Naive B cell (primary cell): ENCODE data around the gene GPATCH2. TPM values are rescaled to one million over a fixed set of nuclear protein-coding genes. Genes with fewer than 3 reads are reported as not detected.

Experiments
- ATAC-seq, 2 donors: fragments of 150-1000 bp; cut with Tn5 transposase; 2 replicates each; pipeline ENCODE4 v1.10.0; 2021; ENCODE audit warnings: low read depth in 2 of 2, mild to moderate bottlenecking in 2 of 2, moderate library complexity in 2 of 2
- DNase-seq: peaks from one replicate; pipeline ENCODE4 v3.0.0; 2022
- H3K27ac Mint-ChIP-seq, 6 donors: one replicate each; pipeline ENCODE4 v1.8.0; 2020 to 2022; ENCODE audit warnings: mild to moderate bottlenecking in 6 of 6, mixed read lengths in 6 of 6, moderate library complexity in 5 of 6, inconsistent platforms in 2 of 6
- H3K27me3 Mint-ChIP-seq, 3 donors: one replicate each; pipeline ENCODE4 v1.8.0; 2021 to 2022; ENCODE audit warnings: mixed read lengths in 3 of 3, mild to moderate bottlenecking in 1 of 3
- H3K36me3 Mint-ChIP-seq, 2 donors: one replicate each; pipeline ENCODE4 v1.8.0; 2020 to 2022; ENCODE audit warnings: mixed read lengths in 2 of 2, inconsistent platforms in 1 of 2, mild to moderate bottlenecking in 1 of 2
- H3K4me1 Mint-ChIP-seq, 3 donors: one replicate each; pipeline ENCODE4 v1.8.0; 2020 to 2022; ENCODE audit warnings: mixed read lengths in 3 of 3, inconsistent platforms in 1 of 3, mild to moderate bottlenecking in 1 of 3, moderate library complexity in 1 of 3
- H3K4me3 Mint-ChIP-seq, 8 donors: one replicate each; pipeline ENCODE4 v1.8.0; 2020 to 2022; ENCODE audit warnings: mild to moderate bottlenecking in 8 of 8, mixed read lengths in 8 of 8, moderate library complexity in 8 of 8, inconsistent platforms in 2 of 8
- H3K9me3 Mint-ChIP-seq, 7 donors: one replicate each; pipeline ENCODE4 v1.8.0; 2020 to 2022; ENCODE audit warnings: mixed read lengths in 7 of 7, mild to moderate bottlenecking in 5 of 7, inconsistent platforms in 2 of 7, moderate library complexity in 1 of 7
- polyA plus RNA-seq, 6 donors: library from polyadenylated mRNA; unstranded; fragments of 300-500 nt; fragmentation: Illumina TruSeq; gene quantifications; one replicate each; pipeline ENCODE4 v1.2.3, GENCODE V29; 2021; ENCODE audit warnings: low read depth in 6 of 6

The GPATCH2 gene
- polyA plus RNA-seq, 6 donors from 2014 or later = 1.6 to 5.3 (median 3.1) TPM

GRCh38 chr1:217437376-217437775 is 193.5 kb downstream of the GPATCH2 start:
- H3K27me3 Mint-ChIP-seq = no peaks in the 10 kb centered on the region
- no peak overlapping the region for H3K27ac Mint-ChIP-seq
- H3K9me3 Mint-ChIP-seq = peaks cover 8 to 20% (median 12%) of the 10 kb centered on the region in 7 donors
- ATAC-seq (no peak), DNase-seq (no peak)
- H3K36me3 Mint-ChIP-seq = peaks cover 21 to 22% of the 10 kb centered on the region in 2 donors
- no peak overlapping the region for H3K4me3 Mint-ChIP-seq
- no peaks in the 10 kb centered on the region for H3K4me1 Mint-ChIP-seq

DNA sequence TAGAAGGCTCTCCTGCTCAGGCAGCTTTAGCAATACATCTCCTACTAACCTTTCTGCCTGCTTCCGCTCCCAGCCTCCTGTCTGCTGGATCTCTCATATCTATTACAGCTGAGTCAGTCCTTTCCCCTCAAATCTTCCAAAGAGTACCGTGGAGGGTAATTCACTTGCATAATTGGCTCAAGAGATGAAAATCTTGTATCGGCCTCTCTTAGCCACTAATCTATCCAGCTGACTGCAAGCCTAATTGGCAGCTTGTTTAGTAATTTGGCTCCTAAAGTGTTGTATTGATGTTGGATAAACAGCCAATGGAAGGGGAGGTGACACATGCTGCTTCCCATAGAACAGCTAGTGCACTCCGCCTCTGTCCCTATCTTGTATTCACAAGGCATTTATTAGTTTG is 195.7 kb downstream of the GPATCH2 start:
- H3K4me1 Mint-ChIP-seq = no peaks in the 10 kb centered on the region
- peaks cover 21 to 29% of the 10 kb centered on the region in 2 donors for H3K36me3 Mint-ChIP-seq
- no peaks in the 10 kb centered on the region for H3K27me3 Mint-ChIP-seq
- no peak overlapping the region for H3K27ac Mint-ChIP-seq
- no peak for ATAC-seq
- peak overlapping the region in 1 of 8 donors; percentile 6 for H3K4me3 Mint-ChIP-seq
- H3K9me3 Mint-ChIP-seq = peaks cover 6 to 11% (median 8%) of the 10 kb centered on the region in 7 donors
- DNase-seq = no peak

- H3K9me3 Mint-ChIP-seq = peaks cover 0 to 1% (median 0%) of the 10 kb centered on the region in 7 donors
Measured at GRCh38 chr1:217433664-217434063, 197.2 kb downstream of the GPATCH2 start.

DNA sequence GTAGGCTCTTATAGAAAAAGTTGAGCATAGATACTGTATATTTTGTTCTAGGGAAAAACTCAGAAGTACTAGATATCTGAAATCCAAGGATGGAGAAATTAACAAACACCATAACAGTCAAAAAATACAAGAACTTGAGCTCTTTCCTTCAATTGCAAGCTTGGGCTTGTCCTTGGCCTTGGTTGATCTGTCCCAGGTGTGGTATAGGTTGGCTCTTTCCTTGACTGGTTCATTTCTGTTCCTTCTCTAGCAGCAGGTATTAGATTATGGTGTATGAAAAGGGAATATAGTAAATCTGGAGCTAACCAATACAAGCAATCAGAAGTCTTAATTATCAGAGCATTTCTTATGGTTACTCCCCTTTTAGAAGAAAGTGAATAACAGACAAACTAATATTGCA is 198.6 kb downstream of the GPATCH2 start:
- peaks cover 0 to 18% of the 10 kb centered on the region in 2 donors for H3K36me3 Mint-ChIP-seq
- ATAC-seq = no peak
- H3K4me3 Mint-ChIP-seq = no peak overlapping the region
- H3K4me1 Mint-ChIP-seq = no peaks in the 10 kb centered on the region
- H3K27ac Mint-ChIP-seq = peak overlapping the region in 1 of 6 donors; percentile 42
- DNase-seq = no peak
- no peaks in the 10 kb centered on the region for H3K27me3 Mint-ChIP-seq
- H3K9me3 Mint-ChIP-seq = no peaks in the 10 kb centered on the region

More at GRCh38 chr1:217433664-217434063, 197.2 kb downstream of the GPATCH2 start:
- ATAC-seq (no peak), DNase-seq (no peak)
- no peak overlapping the region for H3K27ac Mint-ChIP-seq
- H3K27me3 Mint-ChIP-seq = no peaks in the 10 kb centered on the region
- H3K36me3 Mint-ChIP-seq = peaks cover 10 to 23% of the 10 kb centered on the region in 2 donors
- no peak overlapping the region for H3K4me3 Mint-ChIP-seq
- no peaks in the 10 kb centered on the region for H3K4me1 Mint-ChIP-seq

- H3K4me3 Mint-ChIP-seq = no peak overlapping the region
- no peak overlapping the region for H3K27ac Mint-ChIP-seq
Measured at GRCh38 chr1:217431395-217431794, 199.5 kb downstream of the GPATCH2 start.

GRCh38 chr1:217425422-217425821 is 205.5 kb downstream of the GPATCH2 start:
- Mint-ChIP-seq H3K27me3 (no peaks in the 10 kb centered on the region), H3K27ac (peak overlapping the region in 1 of 6 donors; percentile 13), H3K4me3 (no peak overlapping the region), H3K9me3 (no peaks in the 10 kb centered on the region), H3K36me3 (peaks cover 0 to 6% of the 10 kb centered on the region in 2 donors), H3K4me1 (no peaks in the 10 kb centered on the region)
- DNase-seq = no peak
- no peak for ATAC-seq

More at GRCh38 chr1:217431395-217431794, 199.5 kb downstream of the GPATCH2 start:
- ATAC-seq (no peak), DNase-seq (no peak)
- no peaks in the 10 kb centered on the region for H3K9me3 Mint-ChIP-seq
- H3K36me3 Mint-ChIP-seq = peaks cover 0 to 18% of the 10 kb centered on the region in 2 donors
- H3K4me1 Mint-ChIP-seq = no peaks in the 10 kb centered on the region
- H3K27me3 Mint-ChIP-seq = no peaks in the 10 kb centered on the region

GRCh38 chr1:217419194-217419551 is 211.7 kb downstream of the GPATCH2 start:
- Mint-ChIP-seq H3K4me3 (no peak overlapping the region), H3K4me1 (no peaks in the 10 kb centered on the region)
- no peak for DNase-seq

GRCh38 chr1:217418269-217419193 is 212.4 kb downstream of the GPATCH2 start:
- peaks cover 0 to 3% (median 0%) of the 10 kb centered on the region in 3 donors for H3K27me3 Mint-ChIP-seq
- no peak for DNase-seq
- H3K4me3 Mint-ChIP-seq = no peak overlapping the region
- peaks cover 0 to 4% (median 0%) of the 10 kb centered on the region in 7 donors for H3K9me3 Mint-ChIP-seq
- no peak for ATAC-seq
- no peaks in the 10 kb centered on the region for H3K36me3 Mint-ChIP-seq
- no peaks in the 10 kb centered on the region for H3K4me1 Mint-ChIP-seq
- no peak overlapping the region for H3K27ac Mint-ChIP-seq

More at GRCh38 chr1:217419194-217419551, 211.7 kb downstream of the GPATCH2 start:
- no peaks in the 10 kb centered on the region for H3K36me3 Mint-ChIP-seq
- no peak overlapping the region for H3K27ac Mint-ChIP-seq
- peaks cover 0 to 4% (median 0%) of the 10 kb centered on the region in 7 donors for H3K9me3 Mint-ChIP-seq
- ATAC-seq = no peak
- H3K27me3 Mint-ChIP-seq = peaks cover 0 to 3% (median 0%) of the 10 kb centered on the region in 3 donors

DNA sequence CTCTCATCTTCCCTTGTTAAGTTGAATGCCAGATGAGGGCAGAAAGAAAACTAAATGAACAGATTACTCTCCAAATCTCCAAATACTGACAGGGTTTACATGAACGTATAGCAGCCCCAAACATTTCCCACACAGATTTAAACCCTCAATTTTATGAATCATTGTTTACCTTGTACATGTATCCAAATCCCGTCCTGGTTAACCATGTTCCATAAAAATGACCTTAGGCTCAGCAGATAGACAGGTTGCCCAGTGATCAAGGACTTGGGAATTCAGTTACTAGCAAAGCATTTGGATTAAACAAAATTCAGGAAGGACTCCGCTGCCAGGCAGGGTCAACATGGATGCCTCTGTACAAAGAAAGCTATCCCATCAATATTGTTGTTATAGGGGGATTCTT is 213.5 kb downstream of the GPATCH2 start:
- peaks cover 0 to 3% (median 0%) of the 10 kb centered on the region in 3 donors for H3K27me3 Mint-ChIP-seq
- H3K9me3 Mint-ChIP-seq = peaks cover 0 to 4% (median 2%) of the 10 kb centered on the region in 7 donors
- H3K36me3 Mint-ChIP-seq = no peaks in the 10 kb centered on the region
- no peaks in the 10 kb centered on the region for H3K4me1 Mint-ChIP-seq
- H3K27ac Mint-ChIP-seq = no peak overlapping the region
- ATAC-seq (no peak), DNase-seq (no peak)
- H3K4me3 Mint-ChIP-seq = no peak overlapping the region

GRCh38 chr1:217407534-217408001 is 223.3 kb downstream of the GPATCH2 start:
- ATAC-seq (no peak), DNase-seq (no peak)
- H3K27ac Mint-ChIP-seq = no peak overlapping the region
- no peak overlapping the region for H3K4me3 Mint-ChIP-seq
- H3K36me3 Mint-ChIP-seq = no peaks in the 10 kb centered on the region
- H3K4me1 Mint-ChIP-seq = no peaks in the 10 kb centered on the region
- H3K27me3 Mint-ChIP-seq = no peaks in the 10 kb centered on the region
- H3K9me3 Mint-ChIP-seq = peaks cover 0 to 2% (median 0%) of the 10 kb centered on the region in 7 donors

DNA sequence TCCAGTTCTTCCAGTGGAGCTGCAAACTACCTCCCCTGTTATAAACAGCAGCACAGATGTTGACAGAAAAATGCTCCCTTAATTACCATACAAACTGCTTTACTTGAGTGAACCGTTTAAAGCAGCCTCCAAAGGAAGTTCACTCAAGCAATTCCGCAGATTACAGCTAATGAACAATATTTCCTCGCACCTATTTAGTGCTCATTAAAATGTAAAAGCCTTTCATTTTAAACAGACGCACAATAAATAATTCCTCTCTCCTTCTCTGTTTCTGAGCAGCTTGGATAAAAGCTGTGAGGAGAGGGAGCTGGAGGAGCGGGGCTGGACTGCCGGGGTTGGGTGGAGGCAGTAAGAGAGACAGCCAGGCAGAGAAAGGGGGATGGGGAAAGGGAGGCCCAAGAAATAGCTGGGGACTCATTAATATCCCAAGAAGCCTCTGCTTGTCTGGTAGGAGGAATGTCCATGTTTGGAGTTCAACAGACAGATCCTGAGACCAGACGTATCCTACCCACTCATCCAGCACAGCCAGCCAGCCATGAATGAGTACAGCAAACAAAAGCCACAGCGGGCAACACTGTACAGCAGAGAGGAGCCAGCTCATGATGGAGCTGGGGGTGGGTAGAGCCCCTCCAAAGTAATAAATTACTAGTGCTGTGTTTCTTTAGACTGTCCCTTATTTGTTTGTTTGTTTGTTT is 227.7 kb downstream of the GPATCH2 start:
- Mint-ChIP-seq H3K36me3 (no peaks in the 10 kb centered on the region), H3K4me3 (no peak overlapping the region), H3K9me3 (peaks cover 0 to 2% (median 0%) of the 10 kb centered on the region in 7 donors), H3K27me3 (no peaks in the 10 kb centered on the region), H3K4me1 (no peaks in the 10 kb centered on the region), H3K27ac (no peak overlapping the region)
- ATAC-seq (no peak), DNase-seq (no peak)

- peaks cover 0 to 2% (median 0%) of the 10 kb centered on the region in 7 donors for H3K9me3 Mint-ChIP-seq
- no peak overlapping the region for H3K4me3 Mint-ChIP-seq
- no peak for ATAC-seq
- H3K27me3 Mint-ChIP-seq = no peaks in the 10 kb centered on the region
- DNase-seq = no peak
- H3K4me1 Mint-ChIP-seq = no peaks in the 10 kb centered on the region
- H3K36me3 Mint-ChIP-seq = no peaks in the 10 kb centered on the region
- H3K27ac Mint-ChIP-seq = no peak overlapping the region
Measured at GRCh38 chr1:217402301-217402700, 228.6 kb downstream of the GPATCH2 start.

DNA sequence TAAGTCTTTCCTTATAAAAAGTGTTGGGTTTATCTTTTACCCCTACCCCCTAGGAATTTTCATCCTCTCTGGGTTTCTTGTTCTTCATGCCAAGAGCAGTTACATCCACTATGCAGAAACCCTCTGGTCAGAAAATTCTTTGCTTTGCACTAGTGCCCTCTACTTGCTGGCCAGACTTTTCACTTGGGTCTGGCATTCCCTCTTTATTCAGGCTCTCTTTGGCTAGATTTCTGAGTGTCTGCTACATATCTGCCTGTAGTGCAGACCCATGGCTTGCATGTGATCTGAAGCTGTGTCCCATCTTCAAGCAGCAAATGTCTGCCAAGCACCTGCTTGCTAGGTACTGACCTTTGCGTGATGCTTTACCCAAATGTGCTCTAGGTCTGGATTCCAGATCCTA is 237.0 kb downstream of the GPATCH2 start:
- DNase-seq (no peak), ATAC-seq (no peak)
- H3K27me3 Mint-ChIP-seq = peaks cover 0 to 6% (median 0%) of the 10 kb centered on the region in 3 donors
- no peaks in the 10 kb centered on the region for H3K36me3 Mint-ChIP-seq
- no peak overlapping the region for H3K27ac Mint-ChIP-seq
- no peaks in the 10 kb centered on the region for H3K4me1 Mint-ChIP-seq
- H3K9me3 Mint-ChIP-seq = peaks cover 0 to 4% (median 0%) of the 10 kb centered on the region in 7 donors
- H3K4me3 Mint-ChIP-seq = no peak overlapping the region
